PFSK-1 (cell line): ENCODE data around the gene EFCAB6.

Experiments
- POLR2AphosphoS5 ChIP-seq: IDR thresholded peaks from 2 replicates; pipeline ENCODE4 v1.6.1; 2012; ENCODE audit warnings: low read depth, mild to moderate bottlenecking, control low read depth, low read length, moderate library complexity
- REST ChIP-seq, 2 experiments: IDR thresholded peaks; 2 replicates each; pipeline versions ENCODE4 v1.6.1 to v1.8.0; 2011 to 2012; ENCODE audit warnings: low read depth in 2 of 2, low read length in 2 of 2, control low read depth in 1 of 2, inconsistent platforms in 1 of 2, mild to moderate bottlenecking in 1 of 2, moderate library complexity in 1 of 2; ENCODE audit not compliant: insufficient read depth in 1 of 2
- SIN3A ChIP-seq: IDR thresholded peaks from 2 replicates; pipeline ENCODE4 v1.6.1; 2012; ENCODE audit warnings: mild to moderate bottlenecking, low read length, moderate library complexity, borderline replicate concordance; ENCODE audit not compliant: insufficient read depth
- TAF1 ChIP-seq: IDR thresholded peaks from 2 replicates; pipeline ENCODE4 v1.6.1; 2012; ENCODE audit warnings: low read length, control low read depth, borderline replicate concordance; ENCODE audit not compliant: insufficient read depth

DNA sequence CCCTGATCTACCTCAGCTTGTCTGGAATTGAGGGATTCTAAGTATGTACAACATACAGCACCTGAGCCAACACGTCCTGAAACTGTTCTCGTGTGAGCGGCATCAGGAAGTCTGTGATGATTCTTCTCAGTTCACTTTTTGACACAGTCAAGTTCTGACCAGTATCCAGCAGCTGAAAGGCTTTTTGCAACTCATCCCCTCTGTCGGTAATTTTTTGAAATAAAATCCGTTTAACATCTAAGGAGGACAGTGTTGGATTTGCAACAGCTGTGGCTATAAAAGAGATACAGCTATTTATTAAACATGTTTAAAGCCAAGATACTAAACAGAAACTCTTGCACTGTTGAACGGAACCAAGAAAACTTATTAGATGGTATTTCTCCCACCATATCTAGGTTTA is 39.3 kb downstream of the EFCAB6 start:
- TF ChIP-seq POLR2AphosphoS5 = no peak
- no peak for TF ChIP-seq REST (IDR thresholded peaks at IDR 0.05; ENCODE audit: insufficient read depth in 1 of 2, low read depth in 2 of 2, low read length in 2 of 2)
- no peak for TF ChIP-seq TAF1
- no peak for TF ChIP-seq SIN3A
